Coronary artery (tissue), 2 donors: ENCODE measurements around the gene HPSE2.

Source experiments
- DNase-seq: peaks from one replicate; pipeline ENCODE4 v3.0.0-alpha.2; 2017; ENCODE audit warnings: low spot score
- H3K27ac ChIP-seq, 2 donors: fragments of 200-600 bp; sonication (generic); one replicate each; pipeline ENCODE4 v1.5.1; 2016 to 2019
- H3K4me3 ChIP-seq: fragments of 200-600 bp; sonication (generic); 2 replicates; pipeline ENCODE4 v1.5.1; 2016; ENCODE audit warnings: mild to moderate bottlenecking, moderate library complexity
- CTCF ChIP-seq: fragments of 200-600 bp; sonication (generic); IDR thresholded peaks from one replicate; pipeline ENCODE4 v1.5.1; 2019; ENCODE audit warnings: antibody characterized with exemption

The HPSE2 gene

GRCh38 chr10:98696516-98696915, 539.1 kb downstream of the HPSE2 start:
- Histone ChIP-seq H3K4me3 (no peak overlapping the region), H3K27ac (no peak overlapping the region)
- DNase-seq, result no peak
- TF ChIP-seq CTCF, result no peak

DNA sequence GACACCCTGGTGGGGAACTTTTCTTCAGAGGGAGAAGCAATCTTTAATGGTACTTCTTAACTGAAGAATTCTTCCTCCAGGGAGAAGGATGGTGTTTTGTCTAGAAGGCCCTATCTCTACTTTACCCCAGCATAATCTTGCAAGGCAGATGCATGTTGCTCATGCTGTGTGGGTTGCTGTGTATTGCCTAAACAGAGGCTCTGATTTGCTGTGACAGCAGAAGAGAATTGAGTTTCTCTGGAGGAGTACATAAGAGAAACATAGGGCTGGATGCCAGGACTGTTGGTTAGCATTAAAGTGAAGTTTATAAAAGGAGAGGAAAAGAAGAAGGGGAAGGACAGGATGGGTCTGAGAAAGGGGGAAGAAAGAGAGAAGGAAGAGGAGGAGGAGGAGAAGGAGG, 540.8 kb downstream of the HPSE2 start:
- H3K4me3 ChIP-seq, result no peak overlapping the region
- no peak for DNase-seq
- TF ChIP-seq CTCF, result no peak
- H3K27ac ChIP-seq, result no peak overlapping the region

DNA sequence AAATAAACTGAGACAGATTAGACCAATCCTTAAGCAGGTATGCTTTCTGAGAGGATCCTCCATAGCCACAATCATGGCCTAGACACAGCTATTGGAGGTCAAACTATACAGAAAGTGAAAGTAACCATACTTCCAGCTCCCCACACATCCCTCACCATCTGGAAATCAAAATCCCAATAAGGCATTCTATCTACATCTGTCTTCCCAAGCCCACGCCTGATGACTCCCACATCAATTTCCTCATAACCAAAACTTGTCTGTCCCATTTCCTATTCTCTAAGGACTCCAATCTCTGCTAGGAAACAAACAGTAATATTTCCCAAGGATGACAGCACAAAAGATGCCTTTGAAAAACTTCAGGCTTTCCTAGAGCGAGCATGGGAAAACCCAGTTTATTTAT, 541.6 kb downstream of the HPSE2 start:
- DNase-seq, result no peak
- no peak for TF ChIP-seq CTCF
- no peak overlapping the region for H3K4me3 ChIP-seq
- H3K27ac ChIP-seq, result no peak overlapping the region

- no peak for DNase-seq
- no peak for TF ChIP-seq CTCF
- Histone ChIP-seq H3K4me3 (no peak overlapping the region), H3K27ac (no peak overlapping the region)
These were observed 548.0 kb downstream of the HPSE2 start for GRCh38 chr10:98687685-98688084.

GRCh38 chr10:98684019-98684899, 551.4 kb downstream of the HPSE2 start:
- TF ChIP-seq CTCF, result no peak
- no peak overlapping the region for H3K27ac ChIP-seq
- DNase-seq, result no peak
- no peak overlapping the region for H3K4me3 ChIP-seq

DNA sequence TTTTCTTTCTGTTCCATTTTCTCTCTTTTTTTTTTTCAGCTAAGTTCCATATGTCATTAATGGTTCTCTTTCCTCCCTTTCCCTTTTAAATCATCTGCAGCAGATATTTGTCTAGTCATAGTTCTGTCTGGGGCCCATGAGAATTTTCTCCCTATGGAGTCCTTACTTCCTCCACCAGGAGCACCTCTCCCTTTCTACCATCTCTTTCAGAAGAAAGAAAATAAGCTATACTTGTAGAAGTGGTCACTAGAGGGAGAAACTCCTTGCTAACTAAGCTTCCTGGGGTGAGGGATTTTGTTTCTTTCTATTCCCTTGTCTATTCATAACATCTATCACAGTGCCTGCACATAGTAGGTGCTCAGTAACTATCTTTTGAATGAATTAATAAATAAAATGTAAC, 558.8 kb downstream of the HPSE2 start:
- Histone ChIP-seq H3K4me3 (no peak overlapping the region), H3K27ac (no peak overlapping the region)
- no peak for DNase-seq
- TF ChIP-seq CTCF, result no peak

DNA sequence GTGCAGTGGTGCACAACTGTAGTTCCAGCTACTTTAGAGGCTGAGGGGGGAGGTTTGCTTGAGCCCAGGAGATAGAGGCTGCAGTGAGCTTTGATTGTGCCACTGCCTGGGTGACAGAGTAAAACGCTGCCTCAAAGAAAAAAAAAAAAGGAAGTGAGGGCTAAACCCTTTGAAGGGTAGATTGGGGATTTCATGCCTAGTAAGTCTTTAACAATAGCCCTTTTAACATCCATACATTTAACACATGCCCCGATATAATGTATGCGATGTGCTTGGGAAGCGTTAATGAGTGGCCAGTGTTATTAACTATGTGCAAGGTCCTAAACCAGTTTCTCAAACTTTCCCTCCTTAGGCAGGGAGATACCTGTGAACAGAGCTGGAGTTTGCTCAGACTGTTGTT, 559.8 kb downstream of the HPSE2 start:
- no peak for DNase-seq

More for the DNA sequence above, 559.8 kb downstream of the HPSE2 start:
- no peak for TF ChIP-seq CTCF
- Histone ChIP-seq H3K27ac (no peak overlapping the region), H3K4me3 (no peak overlapping the region)
